Transverse colon (tissue), 4 donors: Measurements from ENCODE around the gene CHPT1.

Experiments
- POLR2AphosphoS5 ChIP-seq, 3 donors: sonication (generic); formaldehyde crosslinking; IDR thresholded peaks; one replicate each; pipeline ENCODE4 v1.6.1; 2016; ENCODE audit warnings: antibody characterized with exemption in 3 of 3
- TF ChIP-seq, protein P1 (sequence below), 5 experiments: fragments of 200-600 bp in 3 of 5; fragments of 450-650 bp in 2 of 5; sonication (generic) in 3 of 5; IDR thresholded peaks; 1 replicate in 2 of 5; 2 replicates in 3 of 5; pipeline ENCODE4 v1.5.1; 2016 to 2017; ENCODE audit warnings: antibody characterized with exemption in 5 of 5, inconsistent platforms in 3 of 5, mild to moderate bottlenecking in 2 of 5, moderate library complexity in 1 of 5

DNA sequence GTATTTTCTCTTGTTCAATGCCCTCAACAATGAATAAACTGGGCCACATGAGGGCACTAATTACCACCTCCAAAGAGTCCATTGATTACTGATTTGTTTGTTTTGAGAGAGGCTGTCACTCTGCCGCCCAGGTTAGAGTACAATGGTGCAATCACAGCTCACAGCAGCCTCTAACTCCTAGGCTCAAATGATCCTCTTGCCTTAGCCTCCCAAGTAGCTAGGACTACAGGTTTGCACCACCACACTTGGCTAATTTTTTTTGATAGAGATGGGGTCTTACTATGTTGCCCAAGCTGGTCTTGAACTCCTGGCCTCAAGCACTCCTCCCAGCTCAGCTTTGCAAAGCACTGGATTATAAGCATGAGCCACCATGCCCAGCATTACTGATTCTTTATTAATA is 70.1 kb downstream of the CHPT1 start:
- TF ChIP-seq, protein P1, sequence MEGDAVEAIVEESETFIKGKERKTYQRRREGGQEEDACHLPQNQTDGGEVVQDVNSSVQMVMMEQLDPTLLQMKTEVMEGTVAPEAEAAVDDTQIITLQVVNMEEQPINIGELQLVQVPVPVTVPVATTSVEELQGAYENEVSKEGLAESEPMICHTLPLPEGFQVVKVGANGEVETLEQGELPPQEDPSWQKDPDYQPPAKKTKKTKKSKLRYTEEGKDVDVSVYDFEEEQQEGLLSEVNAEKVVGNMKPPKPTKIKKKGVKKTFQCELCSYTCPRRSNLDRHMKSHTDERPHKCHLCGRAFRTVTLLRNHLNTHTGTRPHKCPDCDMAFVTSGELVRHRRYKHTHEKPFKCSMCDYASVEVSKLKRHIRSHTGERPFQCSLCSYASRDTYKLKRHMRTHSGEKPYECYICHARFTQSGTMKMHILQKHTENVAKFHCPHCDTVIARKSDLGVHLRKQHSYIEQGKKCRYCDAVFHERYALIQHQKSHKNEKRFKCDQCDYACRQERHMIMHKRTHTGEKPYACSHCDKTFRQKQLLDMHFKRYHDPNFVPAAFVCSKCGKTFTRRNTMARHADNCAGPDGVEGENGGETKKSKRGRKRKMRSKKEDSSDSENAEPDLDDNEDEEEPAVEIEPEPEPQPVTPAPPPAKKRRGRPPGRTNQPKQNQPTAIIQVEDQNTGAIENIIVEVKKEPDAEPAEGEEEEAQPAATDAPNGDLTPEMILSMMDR (IDR thresholded peaks at IDR 0.05): no peak
- TF ChIP-seq POLR2AphosphoS5 (IDR thresholded peaks at IDR 0.05): no peak
